ENCODE measurements around the gene ATXN1.

DNA sequence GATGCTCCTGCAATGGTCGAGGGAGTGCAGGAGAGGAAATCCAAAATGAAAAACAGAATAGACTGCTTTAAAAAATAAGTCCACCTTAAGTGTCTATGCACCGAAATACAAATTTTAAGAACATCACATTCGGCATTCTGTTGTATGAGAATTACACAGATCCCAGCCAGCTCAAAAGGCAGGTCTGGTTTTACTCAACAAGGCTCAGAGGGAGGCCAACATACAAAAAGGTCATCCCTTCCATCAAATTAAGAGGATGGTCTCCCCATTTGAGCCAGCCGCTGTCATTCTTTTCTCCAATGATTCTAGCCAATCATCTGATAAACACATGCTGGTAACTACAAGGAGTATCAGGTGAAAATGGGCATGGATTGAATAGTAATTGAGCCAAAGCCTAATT, 7.9 kb downstream of the ATXN1 start:
- TF ChIP-seq, protein P1, sequence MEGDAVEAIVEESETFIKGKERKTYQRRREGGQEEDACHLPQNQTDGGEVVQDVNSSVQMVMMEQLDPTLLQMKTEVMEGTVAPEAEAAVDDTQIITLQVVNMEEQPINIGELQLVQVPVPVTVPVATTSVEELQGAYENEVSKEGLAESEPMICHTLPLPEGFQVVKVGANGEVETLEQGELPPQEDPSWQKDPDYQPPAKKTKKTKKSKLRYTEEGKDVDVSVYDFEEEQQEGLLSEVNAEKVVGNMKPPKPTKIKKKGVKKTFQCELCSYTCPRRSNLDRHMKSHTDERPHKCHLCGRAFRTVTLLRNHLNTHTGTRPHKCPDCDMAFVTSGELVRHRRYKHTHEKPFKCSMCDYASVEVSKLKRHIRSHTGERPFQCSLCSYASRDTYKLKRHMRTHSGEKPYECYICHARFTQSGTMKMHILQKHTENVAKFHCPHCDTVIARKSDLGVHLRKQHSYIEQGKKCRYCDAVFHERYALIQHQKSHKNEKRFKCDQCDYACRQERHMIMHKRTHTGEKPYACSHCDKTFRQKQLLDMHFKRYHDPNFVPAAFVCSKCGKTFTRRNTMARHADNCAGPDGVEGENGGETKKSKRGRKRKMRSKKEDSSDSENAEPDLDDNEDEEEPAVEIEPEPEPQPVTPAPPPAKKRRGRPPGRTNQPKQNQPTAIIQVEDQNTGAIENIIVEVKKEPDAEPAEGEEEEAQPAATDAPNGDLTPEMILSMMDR (IDR thresholded peaks at IDR 0.05): no peak
- TF ChIP-seq POLR2A (IDR thresholded peaks at IDR 0.05) (no peak), POLR2AphosphoS5 (IDR thresholded peaks at IDR 0.05) (no peak)

Measured in transverse colon (tissue), 4 donors.